ENCODE measurements around the gene CHRM5. TPM values are rescaled to one million over a fixed set of nuclear protein-coding genes. Genes with fewer than 3 reads are reported as not detected.

Gene CHRM5
- total and polyA plus RNA-seq, 9 of the 15 experiments (the other 6 are each of a cell fraction or from before 2014, with no cell fraction given) = not detected

DNA sequence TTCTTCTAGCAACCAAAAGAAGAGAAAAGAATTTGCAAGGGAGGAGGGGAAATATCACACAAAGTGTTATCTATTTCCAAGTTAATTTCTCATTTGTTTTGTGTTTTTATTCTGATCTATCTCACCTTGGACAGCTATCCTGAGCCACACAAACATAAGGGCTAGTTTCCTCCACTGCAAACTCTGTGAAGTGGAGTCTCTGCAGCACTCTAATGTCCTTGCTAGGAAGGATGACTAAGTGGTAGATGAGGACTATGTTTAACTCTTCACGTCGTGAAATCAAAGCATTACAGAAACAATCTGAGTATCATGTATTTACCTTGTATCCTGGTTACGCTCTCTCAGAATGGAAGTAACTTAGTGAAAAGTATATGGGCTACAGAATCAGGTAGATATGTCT lies 33.9 kb upstream of the CHRM5 start:
- ATAC-seq = no peak
- TF ChIP-seq SMARCA5 (IDR thresholded peaks at IDR 0.05) (no peak), TRIM24 (IDR thresholded peaks at IDR 0.05) (no peak), POLR2G (IDR thresholded peaks at IDR 0.05; ENCODE audit: low read depth, low read length) (no peak), ZFP36 (IDR thresholded peaks at IDR 0.05; ENCODE audit: low read depth, low read length, partially characterized antibody) (no peak), ZNF316 (IDR thresholded peaks at IDR 0.05) (no peak), SMAD4 (CRISPR knock-in tag; conservative IDR thresholded peaks at IDR 0.05) (no peak), POLR2H (tag; IDR thresholded peaks at IDR 0.05; ENCODE audit: low read depth) (no peak), RBM15 (IDR thresholded peaks at IDR 0.05; ENCODE audit: insufficient read depth, low read length) (no peak), CCAR2 (IDR thresholded peaks at IDR 0.05; ENCODE audit: low read depth, low read length) (no peak), GTF2E2 (tag; IDR thresholded peaks at IDR 0.05) (no peak), SIN3B (IDR thresholded peaks at IDR 0.05; ENCODE audit: low read depth) (no peak), HBP1 (CRISPR knock-in tag; IDR thresholded peaks at IDR 0.05) (no peak), HMG20B (CRISPR knock-in tag; IDR thresholded peaks at IDR 0.05) (no peak), BCL6 (CRISPR knock-in tag; IDR thresholded peaks at IDR 0.05) (no peak), SP1 (CRISPR knock-in tag; IDR thresholded peaks at IDR 0.05) (no peak), BDP1 (IDR thresholded peaks at IDR 0.05; ENCODE audit: insufficient read depth, insufficient read length) (no peak), TCF7 (IDR thresholded peaks at IDR 0.05; ENCODE audit: borderline replicate concordance) (no peak), CBX2 (IDR thresholded peaks at IDR 0.05; ENCODE audit: insufficient read depth, low read length, poor library complexity, severe bottlenecking) (no peak)
- no peaks in the 10 kb centered on the region for H3K9me3 ChIP-seq (replicated peaks; ENCODE audit: control insufficient read depth, insufficient read depth, low read depth, low read length)
- H3K4me2 ChIP-seq (ENCODE audit: insufficient read depth, low read length) = no peak overlapping the region
- no peak overlapping the region for H3K9ac ChIP-seq (ENCODE audit: insufficient read depth in 1 of 2, low read depth in 2 of 2, low read length in 2 of 2)
- ChIA-PET CTCF (ENCODE audit: low intra/inter-chr PET ratio) (no interaction called here), POLR2A (no interaction called here)
- H3K27ac ChIP-seq (ENCODE audit: extremely low read depth, low read depth, low read length) = no peak overlapping the region
- DNase-seq (ENCODE audit: extremely low read depth in 1 of 4, low spot score in 3 of 4) = no peak
- H3K9me1 ChIP-seq (ENCODE audit: control insufficient read depth, insufficient read depth, low read length) = no peaks in the 10 kb centered on the region
- H3K79me2 ChIP-seq (ENCODE audit: control insufficient read depth, insufficient read depth, low read length) = no peaks in the 10 kb centered on the region
- H3K27me3 ChIP-seq (ENCODE audit: control insufficient read depth in 2 of 2, insufficient read depth in 2 of 2, low read length in 2 of 2) = no peaks in the 10 kb centered on the region; a peak in 2 of 5 replicates
- BruUV-seq (replicated peaks) = no TSS peak
- 2% methylated on average over 3 of the region's 3 CpGs for WGBS (ENCODE audit: insufficient coverage, low coverage, missing lambda C conversion rate)
- in situ Hi-C loops (cut with MboI) (no loop called here), intact Hi-C loops (cut with micrococcal nuclease) (no loop called here)
- H3K4me1 ChIP-seq (replicated peaks in 1 of 2; ENCODE audit: control insufficient read depth in 2 of 2, insufficient read depth in 2 of 2, low read length in 2 of 2) = no peaks in the 10 kb centered on the region
- H3K4me3 ChIP-seq = no peak overlapping the region
- no peak overlapping the region for H2AFZ ChIP-seq (ENCODE audit: low read depth, low read length)
- H3K36me3 ChIP-seq (ENCODE audit: control insufficient read depth, insufficient read depth, low read length) = no peaks in the 10 kb centered on the region
- no peaks in the 10 kb centered on the region for H4K20me1 ChIP-seq (replicated peaks; ENCODE audit: control insufficient read depth, insufficient read depth, low read length)
- no peak for FAIRE-seq

All from K562 (cell line).